B cell (primary cell): ENCODE results near the gene APIP.

ENCODE experiments used
- CTCF ChIP-seq: fragments of 200-600 bp; IDR thresholded peaks from one replicate; pipeline ENCODE4 v1.8.0; 2022; ENCODE audit warnings: antibody characterized with exemption, mild to moderate bottlenecking
- EZH2 ChIP-seq: IDR thresholded peaks from 2 replicates; pipeline ENCODE4 v1.6.1; 2012; ENCODE audit warnings: borderline replicate concordance, low read depth, mild to moderate bottlenecking, moderate library complexity, low read length; ENCODE audit not compliant: insufficient read depth, poor library complexity, severe bottlenecking

GRCh38 chr11:34964610-34965331 lies 48.6 kb upstream of the APIP start:
- TF ChIP-seq CTCF (no peak), EZH2 (no peak)
